Kidney tubule cell (primary cell): Measurements from ENCODE around the gene CELF4.

Experiments used
- DNase-seq: peaks from one replicate; pipeline ENCODE4 v3.0.0-alpha.2; 2018; ENCODE audit warnings: low spot score

CELF4 gene

DNA sequence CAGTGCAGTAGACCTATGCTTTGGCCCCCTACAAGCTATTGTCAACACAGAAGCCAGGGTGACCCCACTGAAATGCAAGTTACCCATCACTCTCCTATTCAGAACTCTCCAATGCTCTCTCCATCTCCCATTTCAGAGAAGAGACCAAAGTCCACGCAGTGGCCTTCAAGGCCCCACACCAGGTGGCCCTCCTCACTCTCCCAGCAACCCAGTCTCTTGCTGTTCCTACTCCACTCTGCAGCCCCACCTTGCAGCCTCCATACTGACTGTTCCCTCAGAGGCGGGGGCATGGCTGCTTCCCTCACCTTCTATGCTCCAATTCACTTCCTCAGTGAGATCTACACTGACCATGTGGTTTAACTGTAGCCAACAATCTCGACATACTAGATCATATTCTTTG is 313.3 kb downstream of the CELF4 start:
- no peak for DNase-seq

DNA sequence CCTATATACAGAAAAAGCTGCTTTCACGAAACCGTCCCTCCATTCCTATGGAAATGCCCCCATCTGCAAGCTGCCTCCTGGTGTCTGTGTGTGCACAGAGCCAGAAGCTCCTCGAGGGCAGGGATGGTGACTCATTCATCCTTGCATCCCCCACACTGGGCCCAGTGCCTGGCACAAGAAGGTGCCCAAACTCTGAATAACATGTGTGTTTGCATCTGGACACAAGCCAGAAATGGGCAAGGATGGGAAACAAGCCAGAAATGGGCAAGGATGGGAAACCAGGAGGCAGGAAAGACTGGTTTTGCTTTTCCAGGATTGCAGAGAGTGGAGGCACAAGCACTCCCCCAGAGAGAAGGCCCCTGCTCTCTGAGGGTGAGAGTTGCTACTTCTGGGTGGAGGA is 313.9 kb downstream of the CELF4 start:
- DNase-seq: peak; percentile 56

DNA sequence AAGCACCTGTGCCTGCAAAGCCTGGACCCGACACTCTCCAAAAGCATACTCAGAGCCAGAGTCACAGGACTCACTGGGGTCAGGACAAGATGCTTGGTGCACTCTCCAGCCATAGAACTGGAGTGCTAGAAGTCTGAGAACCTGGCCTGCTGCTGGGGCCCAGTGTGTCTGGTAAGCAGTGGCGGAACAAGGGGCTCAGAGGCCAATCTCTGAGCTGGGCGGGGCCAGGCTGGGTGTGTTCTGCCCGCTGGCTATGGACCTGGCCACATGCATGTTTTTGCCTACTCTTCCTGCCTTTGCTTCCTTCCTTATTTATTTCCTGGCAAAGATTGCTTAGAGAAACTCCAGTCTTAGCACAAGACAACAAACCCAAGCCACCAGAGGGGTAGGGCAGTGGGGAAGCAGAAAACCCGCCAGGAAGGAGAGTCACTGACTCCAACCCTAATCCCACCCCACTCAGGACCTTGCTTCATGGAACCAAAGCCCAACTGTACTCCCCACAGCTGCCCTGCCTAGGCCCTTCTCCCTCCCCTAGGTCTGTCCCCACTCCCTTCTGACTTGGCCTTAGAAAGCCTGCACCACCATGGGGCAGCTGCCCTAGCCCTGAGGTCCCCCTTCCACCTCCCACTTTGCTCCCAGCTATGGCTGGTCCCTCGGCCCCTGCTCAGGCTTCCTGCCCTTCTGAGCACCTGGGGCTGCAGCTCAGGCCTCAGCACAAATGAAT is 315.5 kb downstream of the CELF4 start:
- no peak for DNase-seq

DNA sequence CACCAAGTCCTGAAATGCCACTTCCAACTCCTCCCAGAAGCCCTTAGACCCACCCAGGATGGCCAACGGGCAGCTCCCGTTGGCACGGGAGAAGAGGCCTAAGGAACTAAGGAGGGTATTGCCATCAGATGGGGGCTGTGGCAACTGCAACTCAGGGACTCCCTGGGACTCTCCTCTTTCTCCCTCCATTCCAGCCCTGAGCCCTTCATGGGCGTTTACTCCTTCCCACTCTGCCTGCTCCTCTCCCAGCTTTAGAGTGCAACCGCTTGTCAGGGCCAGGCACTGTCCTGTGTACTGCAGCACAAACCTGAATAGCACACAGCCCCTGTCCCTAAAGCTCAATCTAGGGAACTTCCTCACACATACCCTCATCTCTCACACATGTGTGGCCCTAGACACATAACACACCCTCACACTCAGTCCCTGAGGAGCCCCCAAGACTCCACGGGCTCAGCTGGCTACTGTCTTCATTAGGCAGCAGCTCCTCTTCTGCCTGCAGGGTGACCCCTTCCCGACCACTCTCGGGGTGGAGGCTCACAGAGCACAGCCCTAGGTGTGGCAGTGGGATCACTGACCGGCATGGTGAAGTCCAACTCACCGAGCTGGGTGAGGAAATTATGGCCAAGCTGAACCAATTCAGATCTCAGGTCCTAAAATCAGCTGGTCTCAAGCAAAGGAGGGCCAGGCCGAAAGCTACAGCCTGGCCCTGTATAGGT is 316.3 kb downstream of the CELF4 start:
- DNase-seq: no peak

DNA sequence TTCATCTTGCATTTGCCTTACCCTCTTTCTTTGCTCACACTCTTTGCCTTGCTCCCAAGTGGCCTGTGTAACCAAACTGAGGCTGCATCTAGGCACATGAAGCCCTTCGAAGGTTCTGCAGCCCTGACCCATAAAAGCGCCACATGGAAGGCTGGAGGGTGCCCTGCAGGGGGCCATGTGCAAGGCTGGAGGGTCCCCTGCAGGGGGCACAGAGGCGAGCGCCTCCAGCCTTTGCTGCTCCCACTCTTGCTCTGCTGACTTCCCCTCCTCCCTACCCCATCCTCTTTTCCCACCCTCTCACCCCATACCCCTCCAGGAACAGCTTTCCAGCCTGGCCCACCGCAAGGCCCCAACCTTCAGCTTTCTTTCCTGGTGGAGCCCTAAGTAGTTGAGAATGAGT is 317.3 kb downstream of the CELF4 start:
- no peak for DNase-seq

DNA sequence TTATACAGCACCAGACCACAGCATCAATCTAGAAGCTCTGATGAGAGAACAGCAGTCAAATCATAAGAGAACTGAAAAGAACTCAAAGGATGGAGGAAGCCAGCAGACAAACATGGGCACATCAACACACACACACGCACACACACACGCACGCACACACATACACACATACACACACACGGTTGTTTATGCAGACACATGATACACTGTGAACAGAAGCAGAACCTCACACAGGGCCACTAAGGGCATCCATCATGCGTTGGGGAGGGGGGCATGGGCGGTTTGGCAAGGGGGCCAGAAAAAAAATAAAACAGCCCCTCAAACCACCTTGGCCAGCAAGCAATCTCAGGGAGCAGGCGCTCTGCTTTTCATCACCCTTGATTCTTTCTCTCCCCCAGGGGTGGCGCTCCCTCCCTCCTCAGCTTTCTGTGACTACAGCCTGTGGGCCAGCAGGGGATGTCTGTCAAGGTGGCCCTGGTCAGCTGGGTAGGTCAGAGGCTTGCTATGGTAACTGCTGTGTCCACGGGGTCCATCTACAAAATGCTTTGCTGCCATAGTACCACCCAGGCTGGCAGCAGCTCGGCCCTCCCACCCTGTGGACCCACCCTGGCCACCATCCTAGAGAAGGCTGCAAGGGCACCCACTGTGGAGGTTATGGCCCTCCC is 318.0 kb downstream of the CELF4 start:
- DNase-seq: no peak

DNA sequence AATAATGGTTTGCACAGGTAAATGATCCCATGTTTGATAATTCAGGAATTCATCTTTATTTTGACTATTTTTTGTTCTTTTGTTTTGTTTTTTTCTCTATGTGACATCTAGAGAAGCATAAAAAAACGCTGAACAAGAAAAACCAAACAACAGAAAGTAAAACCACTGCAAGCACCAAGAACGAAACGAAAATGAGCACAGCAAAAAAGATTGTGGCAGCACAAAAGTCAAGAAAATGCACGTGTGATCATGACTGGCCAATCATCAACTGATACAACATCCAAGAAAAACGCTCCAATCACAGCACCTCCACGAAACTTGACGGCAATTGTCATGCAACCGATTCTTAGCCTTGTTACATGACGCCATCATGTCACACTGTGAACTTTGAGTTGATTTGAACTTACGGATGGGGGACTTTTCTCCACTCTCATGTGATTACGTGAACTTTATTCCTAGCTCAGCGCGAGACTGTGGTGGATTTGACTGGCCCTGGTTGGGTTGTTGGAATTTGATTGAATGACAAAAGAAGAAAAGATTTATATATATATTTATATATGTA is 318.7 kb downstream of the CELF4 start:
- no peak for DNase-seq

DNA sequence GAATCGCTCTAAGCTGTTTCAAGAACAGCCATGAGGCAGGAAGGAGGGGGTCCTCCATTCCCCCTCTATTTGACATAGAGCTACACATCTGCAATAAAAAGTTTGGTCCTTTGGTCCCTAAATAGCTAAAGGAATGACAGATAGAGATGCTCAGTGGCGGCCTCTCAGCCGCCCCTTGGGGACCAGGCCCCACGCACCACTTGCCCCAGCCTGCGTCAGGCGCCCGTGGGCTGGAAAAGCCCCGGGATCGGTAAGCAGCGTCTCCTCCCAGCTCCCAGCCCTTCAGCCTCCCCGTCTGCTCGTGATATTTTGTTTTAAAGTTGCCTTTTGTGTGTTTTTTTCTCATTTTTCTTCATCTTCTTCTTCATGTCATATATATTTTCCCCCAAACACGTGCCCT is 321.0 kb downstream of the CELF4 start:
- DNase-seq: no peak

DNA sequence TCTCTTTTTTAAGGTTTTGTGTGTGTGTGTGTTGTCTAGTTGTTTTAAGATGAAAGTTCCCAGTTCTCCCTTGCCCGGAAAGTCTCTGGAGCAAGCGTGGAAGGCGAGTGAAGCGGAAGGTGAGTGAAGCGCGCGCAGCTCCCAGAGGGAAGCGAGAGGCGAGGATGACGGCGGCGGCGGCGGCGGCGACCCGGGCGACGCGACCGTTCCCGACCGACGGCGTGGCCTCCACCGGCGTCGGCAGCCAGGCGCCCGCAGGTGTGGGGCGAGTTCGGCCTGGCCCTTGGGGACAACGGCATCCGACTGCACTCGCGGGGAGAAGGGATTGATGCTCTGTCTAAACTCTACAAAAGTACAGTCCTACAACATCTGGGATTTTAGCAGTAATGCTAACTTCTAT is 321.9 kb downstream of the CELF4 start:
- no peak for DNase-seq

DNA sequence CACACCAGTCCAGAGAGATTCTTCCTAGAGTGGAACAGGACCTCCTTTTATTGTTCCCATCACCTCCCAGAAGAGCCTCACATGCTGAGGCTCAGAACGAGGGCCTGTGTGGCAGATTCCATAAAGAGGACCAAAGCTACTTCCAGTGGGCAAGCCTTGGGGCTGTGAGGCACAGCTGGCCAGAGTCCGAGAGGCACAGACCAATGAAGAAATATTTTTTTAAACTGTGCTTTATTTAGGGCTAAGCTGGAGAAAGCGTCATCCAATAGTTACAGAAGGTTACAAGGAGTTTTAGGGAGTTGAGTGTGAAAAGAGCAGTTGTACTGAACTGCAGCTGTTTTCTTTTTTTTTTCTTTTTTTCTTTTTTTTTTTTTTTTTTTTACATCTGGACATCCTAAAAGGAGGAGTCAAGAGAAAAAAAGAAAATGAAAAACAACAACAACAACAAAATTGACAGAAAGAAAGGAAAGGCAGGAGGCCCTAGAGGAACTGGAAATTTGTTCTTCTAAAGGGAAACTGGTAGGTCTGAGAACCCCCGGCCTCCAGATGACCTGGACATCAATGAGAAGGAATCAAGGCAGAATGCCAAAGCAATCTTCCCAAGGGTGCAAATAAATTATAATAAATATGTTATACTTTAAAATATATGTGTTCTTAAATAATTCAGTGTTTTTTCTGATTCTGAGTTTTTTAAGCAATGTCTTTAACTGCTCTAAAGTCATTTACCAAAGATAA is 322.6 kb downstream of the CELF4 start:
- no peak for DNase-seq

DNA sequence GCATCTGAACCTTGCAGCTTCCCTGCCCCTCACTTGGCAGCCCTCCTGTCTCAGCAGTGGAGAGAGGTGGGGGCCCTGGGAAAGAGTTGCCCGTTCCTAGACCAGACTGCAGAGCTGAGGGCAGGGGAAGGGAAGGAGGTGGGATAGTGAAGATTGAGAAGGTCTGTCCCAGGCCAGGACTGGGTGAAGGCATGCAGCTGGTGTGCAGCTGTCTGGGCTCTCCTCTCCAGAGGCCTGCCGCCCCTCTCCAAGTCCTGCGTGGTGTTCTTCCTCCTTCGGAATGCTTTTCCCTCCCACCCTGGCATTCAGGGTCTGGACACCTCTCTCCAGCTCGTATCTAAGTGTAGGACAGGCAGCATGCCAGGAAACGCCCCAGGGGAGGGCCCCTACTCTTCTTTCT is 323.5 kb downstream of the CELF4 start:
- DNase-seq: no peak

DNA sequence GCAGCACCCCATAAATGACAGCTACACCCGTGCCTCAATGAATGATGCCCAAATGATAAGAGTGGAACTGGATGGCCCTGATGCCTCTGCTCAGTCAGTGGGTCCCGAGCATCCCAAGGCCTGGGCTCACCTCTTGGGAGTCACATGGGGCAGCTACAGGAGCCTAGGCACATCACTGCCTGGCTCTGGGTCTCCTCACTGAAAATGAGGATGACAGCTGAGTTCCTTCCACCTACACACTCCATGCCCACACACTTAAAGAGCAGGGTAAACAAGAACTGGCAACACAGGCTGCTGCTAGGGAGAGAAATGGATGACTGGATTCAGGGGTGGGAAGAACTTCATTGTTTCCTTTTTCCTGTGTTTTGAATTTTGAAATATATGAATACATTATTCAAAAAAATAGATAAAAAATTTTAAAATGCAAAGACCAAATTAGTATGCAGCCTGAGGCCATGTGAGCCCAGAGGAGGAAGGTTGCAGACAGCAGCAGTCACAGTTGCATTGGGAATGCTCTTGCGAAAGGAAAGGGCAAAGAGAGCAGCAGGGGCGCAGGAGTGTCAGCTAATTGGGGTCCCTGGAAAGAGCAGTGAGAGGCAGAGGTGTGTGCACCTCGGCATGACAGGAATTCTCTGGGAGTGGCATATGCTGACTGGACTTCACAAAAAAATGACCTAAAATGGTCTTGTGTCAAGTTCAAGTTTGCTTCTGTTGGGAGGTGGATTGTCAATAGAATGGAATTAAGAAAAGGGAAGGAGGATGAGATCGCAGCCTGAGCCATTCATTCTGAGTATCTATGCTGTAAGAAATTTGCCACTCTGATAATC is 327.1 kb downstream of the CELF4 start:
- DNase-seq: no peak

DNA sequence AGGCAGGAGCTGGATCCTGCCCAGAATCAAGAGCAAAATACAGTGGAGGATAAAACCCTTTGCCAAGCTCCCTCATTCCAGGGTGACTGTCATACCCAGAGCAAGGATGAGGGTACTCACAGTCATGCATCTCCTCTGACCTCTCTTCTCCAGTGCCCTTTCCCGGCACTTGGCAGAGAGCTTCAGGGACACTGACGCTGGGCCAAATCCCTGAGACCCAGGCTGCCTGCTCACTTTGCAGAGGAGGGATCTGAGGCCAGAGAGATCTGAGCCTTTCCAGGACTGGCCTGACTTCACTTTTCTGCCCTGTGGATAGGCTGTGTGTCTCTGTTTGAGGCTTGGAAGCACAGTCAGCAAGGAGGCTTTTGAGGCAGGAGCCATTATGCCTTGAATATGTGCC is 330.0 kb downstream of the CELF4 start:
- DNase-seq: no peak

DNA sequence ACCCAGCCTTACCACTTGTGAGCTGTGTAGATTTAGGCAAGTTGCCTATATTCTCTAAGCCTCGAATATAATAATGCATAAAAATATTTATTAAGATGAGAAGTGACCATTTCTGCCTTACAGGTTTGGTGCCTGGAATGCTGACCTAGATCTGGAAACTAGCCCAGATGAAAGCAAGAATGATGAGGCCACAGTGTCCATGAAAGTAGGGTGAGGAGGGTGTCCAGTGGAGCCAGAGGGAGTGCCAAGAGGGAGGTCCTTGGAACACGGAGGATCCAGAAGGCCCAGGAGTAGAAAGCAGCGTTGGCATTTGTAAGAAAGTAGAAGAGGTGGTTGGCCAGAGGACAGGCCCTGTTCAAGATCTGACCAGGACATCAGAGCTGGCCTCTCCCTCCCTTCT is 334.3 kb downstream of the CELF4 start:
- DNase-seq: no peak

DNA sequence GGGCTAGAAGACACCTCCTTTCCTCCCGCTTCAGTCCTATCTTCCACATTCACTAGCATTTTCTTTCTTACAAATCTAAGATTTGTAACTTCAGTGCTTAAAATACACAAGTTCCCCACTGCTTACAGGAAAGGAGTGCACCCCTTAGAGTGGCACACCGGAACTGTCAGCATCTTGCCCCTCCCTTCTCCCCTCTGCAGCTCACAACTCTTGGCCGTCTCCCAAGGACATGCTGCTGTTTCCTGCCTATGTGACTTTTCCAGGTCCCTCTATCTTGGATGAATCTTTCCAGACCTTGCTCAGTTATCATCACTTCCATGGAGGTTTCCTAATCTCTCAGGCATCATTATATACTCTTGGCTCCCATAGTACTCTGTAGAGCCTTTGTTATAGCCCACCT is 334.8 kb downstream of the CELF4 start:
- DNase-seq: no peak

DNA sequence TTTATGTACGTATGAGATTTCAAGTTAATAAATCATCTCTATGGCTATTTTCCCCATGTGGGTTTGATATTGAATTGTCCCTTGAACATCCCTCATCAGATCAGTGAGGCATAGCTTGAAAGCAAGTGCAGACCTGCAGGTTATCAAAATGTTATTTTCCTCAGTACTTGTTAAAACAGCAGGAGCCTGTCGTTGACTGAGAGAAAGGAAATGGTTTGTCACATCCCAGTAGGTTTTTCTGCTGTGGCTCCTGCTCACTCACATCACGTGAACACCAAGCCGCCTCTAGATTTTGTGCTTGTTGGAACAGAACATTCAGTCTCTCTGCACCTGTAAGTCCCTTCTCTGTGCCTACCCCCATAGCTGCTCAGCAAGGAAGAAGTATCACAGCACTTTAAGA is 340.3 kb downstream of the CELF4 start:
- DNase-seq: no peak

DNA sequence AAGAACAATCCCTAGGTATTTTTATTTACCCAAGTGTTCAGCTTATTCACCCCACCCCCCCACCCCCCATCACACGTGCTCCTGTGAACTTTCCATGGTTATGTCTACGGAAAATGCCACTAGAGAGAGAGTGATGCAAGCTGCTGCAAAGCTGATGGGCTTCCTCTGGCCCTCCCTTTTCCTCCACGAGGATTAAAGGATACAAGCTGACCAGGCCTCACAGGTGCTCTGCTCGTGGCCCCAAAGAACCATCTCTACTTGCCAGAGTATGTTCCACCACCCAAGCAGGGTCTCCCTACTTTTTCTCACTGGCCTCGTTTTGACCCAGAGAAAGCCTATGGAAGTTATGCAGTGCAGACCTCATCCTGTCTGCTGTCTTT is 342.6 kb downstream of the CELF4 start:
- DNase-seq: no peak

DNA sequence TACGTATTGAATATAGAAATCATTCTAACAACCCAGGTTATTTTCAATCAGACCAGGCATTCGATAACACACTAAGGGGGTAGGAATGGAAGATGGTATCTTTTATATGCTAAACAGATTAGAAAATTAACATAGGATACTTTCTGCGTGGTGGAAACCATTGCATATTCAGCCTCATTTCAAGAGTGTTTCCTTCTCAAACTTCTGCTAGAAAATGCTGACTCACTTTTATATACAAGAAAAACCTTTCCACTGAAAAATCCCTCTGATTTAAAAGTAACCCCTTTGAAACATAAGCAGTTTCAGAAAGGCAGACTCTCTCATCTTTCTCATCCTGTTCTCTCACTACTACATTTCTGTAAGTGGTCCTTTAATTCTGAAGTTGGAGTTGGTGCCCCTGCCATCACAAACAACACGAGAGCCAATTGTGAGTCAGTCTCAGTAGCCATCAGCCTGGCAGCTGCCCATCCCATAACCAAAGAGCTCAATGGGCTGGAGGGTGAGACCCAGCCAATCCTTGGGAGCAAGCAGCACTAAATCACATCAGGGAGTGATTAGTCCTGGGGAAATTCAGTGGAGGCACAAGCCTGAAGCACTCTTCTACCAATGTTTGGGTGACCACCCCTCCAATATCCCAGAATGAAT is 343.1 kb downstream of the CELF4 start:
- no peak for DNase-seq

DNA sequence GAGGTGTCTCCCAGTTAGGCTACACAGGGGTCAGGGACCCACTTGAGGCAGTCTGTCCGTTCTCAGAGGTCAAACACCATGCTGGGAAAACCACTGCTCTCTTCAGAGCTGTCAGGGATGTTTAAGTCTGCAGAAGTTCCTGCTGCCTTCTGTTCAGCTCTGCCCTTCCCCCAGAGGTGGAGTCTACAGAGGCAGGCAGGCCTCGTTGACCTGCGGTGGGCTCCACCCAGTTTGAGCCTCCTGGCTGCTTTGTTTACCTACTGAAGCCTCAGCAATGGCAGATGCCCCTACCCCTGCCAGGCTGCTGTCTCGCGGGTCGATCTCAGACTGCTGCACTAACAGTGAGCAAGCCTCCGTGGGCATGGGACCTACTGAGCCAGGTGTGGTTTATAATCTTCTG is 346.3 kb downstream of the CELF4 start:
- DNase-seq: no peak

DNA sequence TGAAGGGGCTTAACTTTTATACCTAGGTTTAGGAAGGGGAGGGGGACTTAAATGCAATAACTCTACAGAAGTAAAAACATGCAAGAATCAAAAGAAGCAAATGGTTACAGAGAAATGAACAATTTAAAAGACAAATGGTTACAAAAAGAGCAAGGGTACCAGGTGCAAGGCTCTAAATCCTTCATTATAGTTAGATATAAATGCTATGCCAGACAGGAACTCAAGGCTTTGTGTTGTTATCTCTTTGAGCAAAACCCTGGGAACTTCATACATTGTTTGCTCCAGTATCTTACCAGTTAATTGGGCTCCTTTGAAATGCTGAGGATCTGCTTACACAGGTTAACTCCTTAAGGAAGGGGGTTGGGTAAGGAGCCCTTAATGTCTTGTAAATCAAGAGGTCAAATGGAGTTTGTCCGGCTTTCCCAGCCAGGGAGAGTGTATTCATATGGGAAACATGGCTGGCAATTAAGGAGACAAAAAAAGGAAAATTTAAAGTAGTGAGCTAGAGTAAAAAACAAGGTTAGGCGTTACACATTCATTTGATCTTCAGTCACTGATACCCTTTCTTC is 347.5 kb downstream of the CELF4 start:
- no peak for DNase-seq

DNA sequence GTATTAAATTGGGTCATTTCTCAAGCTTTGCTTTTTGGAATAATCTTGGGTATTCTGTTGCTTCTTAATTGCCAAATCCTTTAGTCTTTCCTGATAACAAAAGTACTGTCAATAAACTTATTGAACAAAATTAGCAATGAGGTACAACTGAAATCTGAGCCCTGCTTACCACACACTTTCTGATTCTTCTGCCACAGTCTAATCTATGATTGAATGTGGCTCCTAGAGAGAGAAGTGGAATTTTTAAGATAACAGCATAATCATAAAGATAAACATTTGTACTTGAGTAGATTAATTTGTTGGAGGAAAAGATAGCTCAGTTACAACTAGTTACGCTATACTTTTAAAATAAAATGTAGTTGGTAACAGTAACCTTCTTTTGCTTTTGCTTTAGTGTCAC is 354.8 kb downstream of the CELF4 start:
- no peak for DNase-seq
